ENCODE results near the gene UBAC1. TPM values are rescaled to one million over a fixed set of nuclear protein-coding genes. Genes with fewer than 3 reads are reported as not detected.
A peak's percentile ranks its signal among the peaks of the same experiment; 100 is the strongest.

The UBAC1 gene
- total RNA-seq, 5 donors from 2014 or later (not counting 1 experiment from before 2014, with no cell fraction given) = 25.9 to 37.3 (median 33.6) TPM

GRCh38 chr9:135901826-135902225, 59.3 kb downstream of the UBAC1 start:
- WGBS (ENCODE audit: insufficient coverage) = 94% methylated on average over 2 of the region's 2 CpGs
- peaks cover 0 to 6% of the 10 kb centered on the region in 2 donors for H3K36me3 ChIP-seq (ENCODE audit: control insufficient read depth in 2 of 2, extremely low read depth in 1 of 2, insufficient read depth in 1 of 2, low read length in 1 of 2)
- H3K27ac Mint-ChIP-seq = no peak overlapping the region
- H3K9me3 Mint-ChIP-seq = peaks cover 0 to 5% (median 0%) of the 10 kb centered on the region in 3 donors
- no peak overlapping the region for H3K4me3 ChIP-seq (ENCODE audit: control insufficient read depth in 1 of 2, extremely low read depth in 1 of 2, low read length in 1 of 2)
- DNase-seq (no peak), ATAC-seq (replicated peaks in 1 of 4) (no peak)
- POLR2A ChIA-PET = no interaction called here
- H3K27me3 ChIP-seq (replicated peaks in 1 of 2; ENCODE audit: control insufficient read depth in 2 of 2, extremely low read depth in 1 of 2, insufficient read depth in 2 of 2, low read length in 1 of 2) = no peaks in the 10 kb centered on the region
- H3K4me3 Mint-ChIP-seq = no peak overlapping the region
- H3K4me1 ChIP-seq (ENCODE audit: control insufficient read depth in 1 of 2, extremely low read depth in 1 of 2, insufficient read depth in 2 of 2, low read length in 2 of 2) = peaks cover 4 to 29% of the 10 kb centered on the region in 2 experiments
- no peak overlapping the region for H3K27ac ChIP-seq (ENCODE audit: low read length)
- H3K4me1 Mint-ChIP-seq = peaks cover 68 to 76% (median 70%) of the 10 kb centered on the region in 3 donors
- H3K27me3 Mint-ChIP-seq = no peaks in the 10 kb centered on the region
- H3K36me3 Mint-ChIP-seq = peaks cover 20% of the 10 kb centered on the region
- CTCF ChIA-PET = no interaction called here
- H3K9me3 ChIP-seq = no peaks in the 10 kb centered on the region

GRCh38 chr9:135901031-135901758, 60.0 kb downstream of the UBAC1 start:
- no peaks in the 10 kb centered on the region for H3K27me3 ChIP-seq (replicated peaks in 1 of 2; ENCODE audit: control insufficient read depth in 2 of 2, extremely low read depth in 1 of 2, insufficient read depth in 2 of 2, low read length in 1 of 2)
- H3K36me3 ChIP-seq (ENCODE audit: control insufficient read depth in 2 of 2, extremely low read depth in 1 of 2, insufficient read depth in 1 of 2, low read length in 1 of 2) = peaks cover 0 to 6% of the 10 kb centered on the region in 2 donors
- Mint-ChIP-seq H3K27me3 (no peaks in the 10 kb centered on the region), H3K9me3 (peaks cover 0 to 5% (median 0%) of the 10 kb centered on the region in 3 donors), H3K4me1 (peaks cover 73 to 81% (median 73%) of the 10 kb centered on the region in 3 donors), H3K36me3 (peaks cover 20% of the 10 kb centered on the region), H3K4me3 (no peak overlapping the region), H3K27ac (no peak overlapping the region)
- DNase-seq (no peak), ATAC-seq (replicated peaks in 1 of 4) (no peak)
- POLR2A ChIA-PET = no interaction called here
- WGBS (ENCODE audit: insufficient coverage) = 95% methylated on average over 6 of the region's 9 CpGs
- H3K9me3 ChIP-seq = no peaks in the 10 kb centered on the region
- H3K4me1 ChIP-seq (ENCODE audit: control insufficient read depth in 1 of 2, extremely low read depth in 1 of 2, insufficient read depth in 2 of 2, low read length in 2 of 2) = peaks cover 3 to 27% of the 10 kb centered on the region in 2 experiments
- no peak overlapping the region for H3K27ac ChIP-seq (ENCODE audit: low read length)
- CTCF ChIA-PET = no interaction called here
- H3K4me3 ChIP-seq (ENCODE audit: control insufficient read depth in 1 of 2, extremely low read depth in 1 of 2, low read length in 1 of 2) = no peak overlapping the region

GRCh38 chr9:135898634-135899407, 62.4 kb downstream of the UBAC1 start:
- POLR2A ChIA-PET = no interaction called here
- Histone ChIP-seq H3K4me1 (ENCODE audit: control insufficient read depth in 1 of 2, extremely low read depth in 1 of 2, insufficient read depth in 2 of 2, low read length in 2 of 2) (peaks cover 0 to 17% of the 10 kb centered on the region in 2 experiments), H3K4me3 (ENCODE audit: control insufficient read depth in 1 of 2, extremely low read depth in 1 of 2, low read length in 1 of 2) (no peak overlapping the region), H3K36me3 (ENCODE audit: control insufficient read depth in 2 of 2, extremely low read depth in 1 of 2, insufficient read depth in 1 of 2, low read length in 1 of 2) (peaks cover 0 to 6% of the 10 kb centered on the region in 2 donors), H3K27ac (ENCODE audit: low read length) (no peak overlapping the region), H3K9me3 (no peaks in the 10 kb centered on the region), H3K27me3 (replicated peaks in 1 of 2; ENCODE audit: control insufficient read depth in 2 of 2, extremely low read depth in 1 of 2, insufficient read depth in 2 of 2, low read length in 1 of 2) (no peaks in the 10 kb centered on the region)
- CTCF ChIA-PET = no interaction called here
- Mint-ChIP-seq H3K27ac (peak overlapping the region; percentile 17 to 71), H3K9me3 (peaks cover 0 to 5% (median 0%) of the 10 kb centered on the region in 3 donors), H3K27me3 (no peaks in the 10 kb centered on the region), H3K36me3 (peaks cover 24% of the 10 kb centered on the region), H3K4me1 (peaks cover 72 to 82% (median 81%) of the 10 kb centered on the region in 3 donors), H3K4me3 (peak overlapping the region in 1 of 3 donors; percentile 36)
- ATAC-seq (replicated peaks in 1 of 4) = peak in 1 of 4 experiments; percentile 39
- DNase-seq = no peak
- WGBS (ENCODE audit: insufficient coverage) = 70% methylated on average over 4 of the region's 11 CpGs

DNA sequence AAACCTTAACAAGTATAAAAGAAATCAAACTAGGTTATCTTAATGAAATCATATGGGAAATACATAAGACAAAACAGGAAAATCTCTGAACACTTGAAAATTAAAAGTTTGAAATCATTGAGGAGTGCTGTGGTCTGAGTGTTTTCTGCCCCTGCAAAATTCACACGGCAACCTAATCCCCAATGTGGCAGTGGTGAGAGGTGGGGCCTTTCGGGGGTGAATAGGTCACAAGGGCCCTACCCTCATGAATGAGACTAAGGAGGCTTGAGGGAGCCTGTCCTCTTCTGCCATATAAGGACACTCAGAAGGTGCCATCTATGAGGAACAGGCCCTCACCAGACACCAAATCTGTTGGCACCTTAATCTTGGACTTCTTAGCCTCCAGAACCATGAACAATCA, 64.5 kb downstream of the UBAC1 start:
- no peak overlapping the region for H3K4me3 Mint-ChIP-seq
- Histone ChIP-seq H3K27ac (ENCODE audit: low read length) (no peak overlapping the region), H3K36me3 (ENCODE audit: control insufficient read depth in 2 of 2, extremely low read depth in 1 of 2, insufficient read depth in 1 of 2, low read length in 1 of 2) (peaks cover 0 to 6% of the 10 kb centered on the region in 2 donors), H3K27me3 (replicated peaks in 1 of 2; ENCODE audit: control insufficient read depth in 2 of 2, extremely low read depth in 1 of 2, insufficient read depth in 2 of 2, low read length in 1 of 2) (no peaks in the 10 kb centered on the region), H3K4me3 (ENCODE audit: control insufficient read depth in 1 of 2, extremely low read depth in 1 of 2, low read length in 1 of 2) (no peak overlapping the region), H3K4me1 (ENCODE audit: control insufficient read depth in 1 of 2, extremely low read depth in 1 of 2, insufficient read depth in 2 of 2, low read length in 2 of 2) (peaks cover 0 to 19% of the 10 kb centered on the region in 2 experiments), H3K9me3 (no peaks in the 10 kb centered on the region)
- no CpG with 5 or more reads among the region's 2 CpGs for WGBS (ENCODE audit: insufficient coverage)
- POLR2A ChIA-PET = interaction anchor here in 1 of 2 donors (0.6 kb wide), 1 partner anchor 69 kb away, joined by 3 read pairs; no protein-coding TSS in a partner anchor
- no peak for DNase-seq
- ATAC-seq (replicated peaks in 1 of 4) = no peak
- peaks cover 20% of the 10 kb centered on the region for H3K36me3 Mint-ChIP-seq
- peaks cover 79 to 85% (median 81%) of the 10 kb centered on the region in 3 donors for H3K4me1 Mint-ChIP-seq
- H3K9me3 Mint-ChIP-seq = peaks cover 0 to 5% (median 0%) of the 10 kb centered on the region in 3 donors
- H3K27me3 Mint-ChIP-seq = no peaks in the 10 kb centered on the region
- CTCF ChIA-PET = no interaction called here
- H3K27ac Mint-ChIP-seq = no peak overlapping the region

DNA sequence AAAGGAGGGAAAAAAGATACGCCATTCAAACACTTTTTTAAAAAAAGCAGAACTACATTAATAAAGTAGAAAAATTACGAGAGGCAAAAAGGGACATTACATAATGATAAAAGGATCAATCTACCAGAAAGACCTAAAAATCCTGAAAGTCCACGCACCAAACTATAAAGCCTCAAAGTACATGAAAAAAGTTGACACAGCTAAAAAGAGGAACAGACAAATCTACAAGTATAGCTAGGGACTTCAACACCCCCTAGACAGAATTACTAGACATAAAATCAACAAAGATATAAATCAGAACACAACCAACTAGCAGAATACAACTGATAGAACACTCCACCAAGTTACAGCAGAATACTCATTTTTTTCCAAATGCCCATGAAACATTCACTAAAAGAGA, 65.0 kb downstream of the UBAC1 start:
- peaks cover 0 to 5% (median 0%) of the 10 kb centered on the region in 3 donors for H3K9me3 Mint-ChIP-seq
- no peak overlapping the region for H3K27ac Mint-ChIP-seq
- H3K36me3 Mint-ChIP-seq = peaks cover 19% of the 10 kb centered on the region
- ChIA-PET POLR2A (no interaction called here), CTCF (no interaction called here)
- no peak for DNase-seq
- no peak overlapping the region for H3K4me3 Mint-ChIP-seq
- H3K4me1 Mint-ChIP-seq = peaks cover 78 to 84% (median 82%) of the 10 kb centered on the region in 3 donors
- Histone ChIP-seq H3K36me3 (ENCODE audit: control insufficient read depth in 2 of 2, extremely low read depth in 1 of 2, insufficient read depth in 1 of 2, low read length in 1 of 2) (peaks cover 0 to 2% of the 10 kb centered on the region in 2 donors), H3K27ac (ENCODE audit: low read length) (no peak overlapping the region), H3K9me3 (no peaks in the 10 kb centered on the region), H3K27me3 (replicated peaks in 1 of 2; ENCODE audit: control insufficient read depth in 2 of 2, extremely low read depth in 1 of 2, insufficient read depth in 2 of 2, low read length in 1 of 2) (no peaks in the 10 kb centered on the region), H3K4me1 (ENCODE audit: control insufficient read depth in 1 of 2, extremely low read depth in 1 of 2, insufficient read depth in 2 of 2, low read length in 2 of 2) (peaks cover 0 to 20% of the 10 kb centered on the region in 2 experiments), H3K4me3 (ENCODE audit: control insufficient read depth in 1 of 2, extremely low read depth in 1 of 2, low read length in 1 of 2) (no peak overlapping the region)
- ATAC-seq (replicated peaks in 1 of 4) = no peak
- no peaks in the 10 kb centered on the region for H3K27me3 Mint-ChIP-seq
- no CpG with 5 or more reads among the region's 3 CpGs for WGBS (ENCODE audit: insufficient coverage)

- DNase-seq (no peak), ATAC-seq (replicated peaks in 1 of 4) (no peak)
- Histone ChIP-seq H3K27ac (ENCODE audit: low read length) (no peak overlapping the region), H3K36me3 (ENCODE audit: control insufficient read depth in 2 of 2, extremely low read depth in 1 of 2, insufficient read depth in 1 of 2, low read length in 1 of 2) (no peaks in the 10 kb centered on the region), H3K27me3 (replicated peaks in 1 of 2; ENCODE audit: control insufficient read depth in 2 of 2, extremely low read depth in 1 of 2, insufficient read depth in 2 of 2, low read length in 1 of 2) (no peaks in the 10 kb centered on the region), H3K9me3 (no peaks in the 10 kb centered on the region), H3K4me3 (ENCODE audit: control insufficient read depth in 1 of 2, extremely low read depth in 1 of 2, low read length in 1 of 2) (no peak overlapping the region), H3K4me1 (ENCODE audit: control insufficient read depth in 1 of 2, extremely low read depth in 1 of 2, insufficient read depth in 2 of 2, low read length in 2 of 2) (peaks cover 0 to 24% of the 10 kb centered on the region in 2 experiments)
- Mint-ChIP-seq H3K36me3 (peaks cover 19% of the 10 kb centered on the region), H3K27ac (peak overlapping the region in 1 of 2 donors; percentile 24), H3K27me3 (no peaks in the 10 kb centered on the region), H3K4me3 (no peak overlapping the region), H3K4me1 (peaks cover 82 to 87% (median 86%) of the 10 kb centered on the region in 3 donors), H3K9me3 (peaks cover 0 to 5% (median 0%) of the 10 kb centered on the region in 3 donors)
- POLR2A ChIA-PET = no interaction called here
- WGBS (ENCODE audit: insufficient coverage) = no CpG with 5 or more reads among the region's 4 CpGs
- CTCF ChIA-PET = no interaction called here
These were observed 65.8 kb downstream of the UBAC1 start for GRCh38 chr9:135895202-135895848.

Data from T-cell (primary cell).